ELR (cell line): ENCODE data around the gene ECI1.

Source experiments
- DNase-seq: peaks from one replicate; pipeline ENCODE4 v3.0.0-alpha.2; 2015; ENCODE audit warnings: low read depth

Gene ECI1

DNA sequence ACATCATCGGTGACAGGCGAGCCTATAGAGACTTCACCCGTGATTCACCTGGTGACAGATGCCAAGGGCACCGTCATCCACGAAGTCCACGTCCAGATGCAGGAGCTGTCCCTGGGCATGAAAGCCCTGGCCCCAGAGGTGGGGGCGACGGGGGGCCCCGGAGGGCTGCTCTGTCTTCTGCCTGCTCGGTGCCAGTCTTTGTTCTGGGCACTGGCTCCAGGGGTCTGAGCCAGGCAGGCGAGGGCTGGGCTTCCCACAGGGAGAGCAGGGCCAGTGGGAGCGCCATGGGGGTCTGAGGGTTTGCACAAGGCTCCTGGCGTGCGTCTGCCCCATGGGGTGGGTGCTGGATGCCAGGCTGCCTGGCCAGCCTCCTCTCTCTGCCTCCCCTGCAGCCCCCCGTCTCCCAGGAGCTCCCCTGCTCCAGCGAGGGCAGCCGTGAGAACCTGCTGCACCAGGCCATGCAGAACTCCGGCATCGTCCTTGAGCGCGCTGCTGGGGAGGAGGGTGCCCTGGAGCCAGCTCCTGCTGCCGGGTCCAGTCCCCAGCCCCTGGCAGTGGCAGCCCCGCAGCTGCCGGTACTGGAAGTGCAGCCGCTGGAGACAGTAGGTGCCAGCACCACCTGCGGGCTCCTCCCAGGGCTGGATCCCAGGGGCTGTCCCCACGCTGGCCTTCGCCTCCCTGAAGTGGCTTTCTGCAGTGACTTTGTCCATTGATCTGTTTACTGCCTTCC is 18.2 kb downstream of the ECI1 start:
- no peak for DNase-seq

DNA sequence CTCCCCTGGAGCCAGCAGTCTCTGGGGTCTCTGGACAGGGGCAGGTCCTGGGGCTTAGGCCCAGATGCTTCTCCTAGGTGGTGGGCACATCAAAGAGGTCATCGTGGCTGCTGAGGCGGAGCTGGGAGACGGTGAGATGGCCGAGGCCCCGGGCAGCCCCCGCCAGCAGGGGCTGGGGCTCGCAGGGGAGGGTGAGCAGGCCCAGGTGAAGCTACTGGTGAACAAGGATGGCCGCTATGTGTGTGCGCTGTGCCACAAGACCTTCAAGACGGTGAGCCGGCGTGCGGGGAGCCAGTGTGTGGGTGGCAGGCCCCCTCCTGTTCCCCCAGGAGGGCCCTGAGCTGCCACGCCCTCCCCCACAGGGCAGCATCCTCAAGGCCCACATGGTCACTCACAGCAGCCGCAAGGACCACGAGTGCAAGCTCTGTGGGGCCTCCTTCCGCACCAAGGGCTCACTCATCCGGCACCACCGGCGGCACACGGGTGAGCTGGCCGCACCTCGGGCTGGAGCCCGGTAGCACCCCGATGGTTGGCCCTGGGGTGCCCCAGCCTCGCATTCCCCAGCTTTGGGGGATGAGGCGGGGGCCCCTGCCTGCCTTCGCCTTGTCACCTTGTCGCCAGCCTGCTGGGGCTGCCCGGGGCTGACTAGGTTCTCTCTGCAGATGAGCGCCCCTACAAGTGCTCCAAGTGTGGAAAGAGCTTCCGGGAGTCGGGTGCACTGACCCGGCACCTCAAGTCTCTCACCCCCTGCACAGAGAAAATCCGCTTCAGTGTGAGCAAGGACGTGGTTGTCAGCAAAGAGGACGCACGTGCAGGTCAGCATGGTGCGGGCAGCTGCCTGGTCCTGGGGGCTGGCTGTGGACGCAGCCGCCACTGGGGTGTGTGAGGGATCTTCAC is 19.0 kb downstream of the ECI1 start:
- DNase-seq, result no peak

DNA sequence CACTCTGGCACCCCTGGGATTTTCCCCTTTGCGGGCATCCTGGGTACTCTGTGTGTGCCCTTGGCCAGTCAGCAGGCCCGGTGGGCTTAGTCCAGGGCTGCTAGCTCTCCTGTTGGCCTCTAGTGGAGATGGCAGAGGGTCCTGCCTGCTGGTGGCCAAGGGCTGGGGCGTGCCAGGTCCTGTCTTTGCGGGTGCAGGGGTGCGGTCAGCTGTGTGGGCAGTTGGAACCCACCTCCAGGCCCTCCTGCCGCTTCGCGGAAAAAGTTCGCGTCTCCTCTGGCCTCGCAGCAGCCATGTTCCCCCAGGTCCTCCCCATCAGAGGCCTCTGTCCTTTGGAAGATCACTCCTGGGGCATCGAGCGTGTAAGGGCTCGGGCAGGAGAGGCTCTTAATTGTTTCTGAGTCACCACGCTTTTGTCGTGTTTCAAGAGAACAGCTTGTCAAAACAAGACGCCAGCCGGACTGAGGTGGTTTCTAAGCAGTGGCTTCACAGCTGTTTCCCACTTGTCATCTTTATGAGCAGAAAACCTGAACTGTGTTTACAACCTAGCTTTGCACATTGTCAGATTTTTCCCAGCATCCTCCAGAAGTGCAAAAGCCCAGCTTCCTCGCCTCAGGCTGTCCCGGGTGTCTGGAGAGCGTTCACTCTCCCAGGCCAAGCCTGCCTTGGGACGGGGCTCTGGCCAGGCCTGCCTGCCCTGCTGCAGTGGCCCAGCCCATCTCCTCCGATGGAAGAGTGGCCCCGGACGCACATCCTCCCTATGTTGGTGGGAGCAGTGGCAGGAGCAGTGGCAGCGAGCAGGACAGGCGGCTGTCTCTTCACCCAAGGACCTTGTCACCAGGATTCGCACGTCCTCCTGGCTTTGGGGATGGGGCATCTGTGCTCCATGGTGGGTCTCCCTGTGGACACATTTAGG is 20.1 kb downstream of the ECI1 start:
- DNase-seq, result no peak

DNA sequence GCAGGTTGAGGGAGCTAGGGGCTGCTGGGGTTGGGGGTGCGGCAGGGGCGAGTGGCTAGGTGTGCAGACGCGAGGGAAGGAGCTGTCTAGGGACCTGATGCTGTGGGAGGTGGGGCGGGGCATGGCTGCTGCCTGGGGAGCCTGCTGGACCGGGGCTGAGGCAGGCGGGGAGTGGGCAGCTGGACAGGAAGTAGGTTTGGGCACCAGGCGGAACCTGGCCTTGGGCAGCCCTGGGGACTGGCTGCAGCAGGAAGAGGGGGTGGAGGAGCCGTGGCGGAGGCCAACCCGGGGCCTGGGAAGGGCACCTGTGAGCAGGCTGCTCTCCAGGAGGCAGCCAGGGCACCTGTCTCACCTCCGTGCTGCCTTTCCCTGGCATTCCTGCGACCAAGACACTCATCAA is 21.0 kb downstream of the ECI1 start:
- DNase-seq, result no peak

DNA sequence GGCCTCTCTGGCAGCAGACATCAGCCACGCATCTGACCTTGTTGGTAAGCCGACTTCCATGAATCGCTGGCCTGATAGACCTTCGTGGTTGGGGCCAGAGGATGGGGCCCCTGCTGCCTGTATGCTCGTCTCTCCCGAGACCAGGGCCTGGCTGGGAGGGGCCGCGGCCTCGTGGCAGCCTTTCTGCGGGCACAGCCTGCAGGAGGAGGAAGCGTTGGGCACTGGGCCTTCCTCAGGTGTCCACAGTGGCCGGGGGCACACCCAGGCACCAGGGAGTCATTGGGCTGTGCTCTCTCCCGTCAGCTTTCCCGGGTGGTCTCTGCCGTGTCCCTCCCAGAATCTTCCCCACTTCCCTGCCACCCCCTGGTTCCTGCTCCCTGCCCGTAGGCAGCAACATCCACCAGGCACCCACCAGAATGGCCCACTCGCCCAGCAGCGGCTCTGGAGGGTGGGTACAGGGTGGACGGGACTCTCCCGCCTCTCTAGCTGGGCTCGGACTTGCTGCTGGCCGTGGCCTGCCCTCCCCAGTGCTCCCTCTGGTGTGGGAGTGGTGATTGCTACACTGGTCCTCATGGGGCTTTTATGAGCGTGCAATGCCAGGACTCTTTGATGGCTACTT is 21.6 kb downstream of the ECI1 start:
- DNase-seq, result no peak

DNA sequence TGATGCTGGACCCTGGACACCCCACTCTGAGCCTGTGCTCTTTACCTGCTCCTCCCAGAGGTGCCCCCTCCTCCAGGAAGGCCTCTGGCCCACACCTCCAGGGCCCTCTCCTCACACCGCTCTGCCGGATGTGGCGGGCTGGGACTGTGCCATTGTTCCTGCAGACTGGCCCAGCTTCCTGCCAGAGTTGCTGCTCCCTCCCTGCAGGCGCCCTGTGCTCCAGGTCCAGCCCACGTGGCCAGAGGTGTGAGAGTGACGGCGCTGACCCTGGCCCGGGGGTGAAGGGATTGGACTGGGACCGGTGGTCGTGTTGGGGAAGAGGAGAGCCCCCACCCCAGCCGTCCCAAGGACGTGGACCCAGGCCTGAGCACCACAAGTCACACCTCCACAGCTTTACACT is 22.3 kb downstream of the ECI1 start:
- DNase-seq, result no peak

DNA sequence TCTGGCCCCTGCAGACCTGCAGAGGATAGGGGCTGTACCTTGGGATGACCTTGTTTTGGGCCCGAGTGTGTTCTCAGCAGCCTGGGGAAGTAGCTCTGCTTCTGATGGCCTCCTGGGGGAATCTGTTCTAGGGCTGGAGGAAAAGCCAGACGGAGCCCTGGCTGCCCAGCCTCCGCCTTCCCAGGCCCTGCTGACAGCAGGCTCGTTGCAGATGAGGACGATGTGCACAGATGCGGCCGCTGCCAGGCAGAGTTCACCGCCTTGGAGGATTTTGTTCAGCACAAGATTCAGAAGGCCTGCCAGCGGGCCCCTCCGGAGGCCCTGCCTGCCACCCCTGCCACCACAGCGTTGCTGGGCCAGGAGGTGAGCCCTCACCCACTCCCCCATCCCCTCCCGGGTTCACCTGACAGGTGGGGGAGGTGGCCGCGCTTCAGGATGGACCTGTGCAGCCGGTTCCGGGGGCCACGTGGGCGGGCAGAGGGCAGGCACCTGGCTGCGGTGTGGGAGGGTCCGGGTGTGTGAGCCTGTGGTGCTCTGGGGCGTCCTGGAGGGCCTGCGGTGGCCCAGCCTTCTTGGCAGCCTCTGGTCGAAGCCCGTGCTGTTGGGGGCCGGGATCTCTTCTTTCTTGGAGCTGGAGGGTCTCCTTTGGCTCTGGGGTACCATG is 23.1 kb downstream of the ECI1 start:
- no peak for DNase-seq

DNA sequence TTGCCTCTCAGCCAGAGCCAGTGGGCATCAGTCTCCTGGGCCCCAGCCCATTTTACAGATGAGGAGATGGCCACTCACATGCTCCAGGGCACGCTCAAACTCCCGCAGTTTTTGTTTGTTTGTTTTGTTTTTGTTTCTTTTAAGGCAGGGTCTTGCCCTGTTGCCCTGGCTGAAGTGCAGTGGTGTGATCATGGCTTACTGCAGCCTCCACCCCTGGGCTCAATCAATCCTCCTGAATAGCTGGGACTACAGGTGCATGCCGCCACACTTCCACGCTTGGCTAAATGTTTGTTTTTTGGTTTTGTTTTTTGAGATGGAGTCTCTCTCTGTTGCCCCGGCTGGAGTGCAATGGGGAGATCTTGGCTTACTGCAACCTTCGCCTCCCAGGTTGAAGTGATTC is 24.5 kb downstream of the ECI1 start:
- no peak for DNase-seq

DNA sequence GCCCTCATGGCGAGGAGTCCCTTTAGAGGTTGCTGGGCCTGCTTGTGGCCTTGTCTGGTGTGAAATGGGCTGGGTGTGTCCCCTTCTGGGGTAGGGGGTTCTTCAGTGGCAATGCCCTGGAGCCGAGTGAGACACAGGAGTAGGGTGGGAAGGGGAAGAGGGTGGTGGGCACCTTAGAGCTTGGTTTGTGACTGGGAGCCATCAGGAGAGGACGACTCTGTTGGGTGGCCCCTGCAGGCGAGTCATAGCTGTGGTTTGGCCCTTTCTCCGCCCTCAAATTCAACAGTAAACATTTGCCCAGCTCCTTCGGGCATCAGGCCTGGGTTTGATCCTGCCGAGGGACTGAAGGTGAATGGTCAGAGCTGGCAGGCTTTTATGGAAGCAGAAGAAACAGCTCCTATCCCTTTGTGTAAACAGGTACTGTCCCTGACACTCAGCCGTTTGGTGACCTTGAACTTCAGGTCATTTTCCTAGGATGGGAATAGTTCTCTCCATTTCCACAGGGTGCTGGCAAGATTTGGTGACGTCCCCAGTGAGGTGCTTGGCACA is 25.1 kb downstream of the ECI1 start:
- DNase-seq, result no peak

DNA sequence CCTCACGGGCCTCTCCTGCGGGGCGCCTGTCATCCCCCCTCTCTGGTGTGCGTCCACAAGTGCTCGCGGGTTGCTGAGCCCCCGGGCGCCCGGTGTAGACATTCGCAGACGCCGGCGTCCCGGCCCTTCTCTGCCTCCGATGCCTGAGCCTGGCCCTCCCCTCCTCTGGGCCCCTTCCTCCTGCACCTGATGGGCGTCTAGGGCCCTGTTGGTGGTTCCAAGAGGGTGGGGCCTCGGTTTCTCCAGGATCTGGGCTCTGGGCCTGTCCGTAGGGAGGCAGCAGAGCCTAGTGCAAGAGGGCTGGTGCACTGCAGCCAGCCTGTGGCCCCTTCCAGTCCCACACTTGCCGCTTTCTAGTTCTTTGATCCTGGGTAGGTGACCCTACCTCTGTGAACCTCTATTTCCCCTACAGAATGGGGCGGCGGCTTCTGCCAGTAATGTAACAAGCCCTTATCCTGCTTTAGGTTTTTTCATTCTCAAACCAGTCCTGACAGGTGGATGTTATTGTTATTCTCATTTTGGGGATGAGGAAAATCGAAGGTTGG is 27.4 kb downstream of the ECI1 start:
- peak; percentile 61 for DNase-seq

DNA sequence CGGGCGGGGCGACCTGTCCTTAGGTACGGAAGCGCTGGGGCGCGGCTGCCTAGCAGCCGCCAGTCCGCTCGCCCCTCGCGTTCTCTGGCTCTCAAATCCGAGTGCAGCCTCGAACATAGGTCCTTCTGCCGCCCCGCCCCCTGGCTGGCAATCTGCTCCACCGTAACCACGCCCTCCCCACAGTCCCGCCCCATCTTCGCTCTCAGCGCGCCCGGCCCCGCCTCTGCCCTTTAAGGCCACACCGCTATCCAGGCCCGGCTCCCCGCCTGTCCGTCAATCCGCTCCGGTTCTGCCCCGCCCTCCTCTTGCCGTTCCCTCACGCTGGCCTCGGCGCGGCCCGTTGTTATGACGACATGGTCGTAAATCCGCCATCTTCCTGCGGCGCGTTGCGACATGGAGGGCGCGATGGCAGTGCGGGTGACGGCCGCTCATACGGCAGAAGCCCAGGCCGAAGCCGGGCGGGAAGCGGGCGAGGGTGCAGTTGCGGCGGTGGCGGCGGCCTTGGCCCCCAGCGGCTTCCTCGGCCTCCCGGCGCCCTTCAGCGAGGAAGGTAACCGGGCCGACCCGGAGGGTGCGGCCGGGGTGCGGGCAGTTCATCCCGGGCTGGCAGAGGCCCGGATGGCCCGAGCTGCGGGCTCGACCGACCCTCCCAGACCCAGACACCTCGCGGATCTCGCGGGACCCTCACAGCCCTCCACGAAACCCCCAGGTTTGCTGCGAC is 28.0 kb downstream of the ECI1 start, which contains the start of gene E4F1:
TSS of gene E4F1 (plus strand) at position 371 of the 721 bp plus-strand sequence. CDS start at position 394, 23 bp downstream.
- peak; percentile 99 for DNase-seq

DNA sequence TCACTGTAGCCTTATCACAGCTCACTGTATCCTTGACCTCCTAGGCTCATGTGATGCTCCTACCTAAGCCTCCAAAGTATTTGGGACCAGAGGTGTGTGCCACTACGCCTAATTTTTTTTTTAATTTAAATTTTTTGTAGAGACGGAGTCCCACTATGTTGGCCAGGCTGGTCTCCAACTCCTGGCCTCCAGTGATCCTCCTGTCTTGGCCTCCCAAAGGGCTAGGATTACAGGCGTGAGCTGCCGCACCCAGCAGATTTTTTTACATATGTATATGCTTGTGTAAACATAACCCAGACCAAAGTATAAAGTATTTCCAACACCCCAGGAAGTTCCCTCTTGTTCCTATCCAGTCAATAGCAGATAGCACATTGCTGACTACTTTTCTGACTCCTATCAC is 35.1 kb downstream of the ECI1 start:
- DNase-seq, result no peak

DNA sequence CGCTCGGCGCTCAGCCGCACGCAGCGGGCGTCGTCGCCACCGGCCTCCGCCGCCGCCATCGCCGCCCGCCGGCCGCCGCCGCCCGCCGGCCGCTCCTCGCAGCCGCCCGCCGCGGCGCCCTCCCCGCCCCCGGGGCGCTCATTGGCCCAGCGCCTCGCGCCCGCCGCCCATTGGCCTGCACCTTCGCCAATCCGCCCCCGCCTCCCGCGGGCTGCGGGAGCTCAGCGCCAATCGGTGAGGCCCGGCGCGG is 36.7 kb downstream of the ECI1 start, which contains the start of gene PGP:
TSS of gene PGP (minus strand) at position 122 of the 250 bp plus-strand sequence. CDS start at position 59, 63 bp downstream.
- DNase-seq, result no peak

DNA sequence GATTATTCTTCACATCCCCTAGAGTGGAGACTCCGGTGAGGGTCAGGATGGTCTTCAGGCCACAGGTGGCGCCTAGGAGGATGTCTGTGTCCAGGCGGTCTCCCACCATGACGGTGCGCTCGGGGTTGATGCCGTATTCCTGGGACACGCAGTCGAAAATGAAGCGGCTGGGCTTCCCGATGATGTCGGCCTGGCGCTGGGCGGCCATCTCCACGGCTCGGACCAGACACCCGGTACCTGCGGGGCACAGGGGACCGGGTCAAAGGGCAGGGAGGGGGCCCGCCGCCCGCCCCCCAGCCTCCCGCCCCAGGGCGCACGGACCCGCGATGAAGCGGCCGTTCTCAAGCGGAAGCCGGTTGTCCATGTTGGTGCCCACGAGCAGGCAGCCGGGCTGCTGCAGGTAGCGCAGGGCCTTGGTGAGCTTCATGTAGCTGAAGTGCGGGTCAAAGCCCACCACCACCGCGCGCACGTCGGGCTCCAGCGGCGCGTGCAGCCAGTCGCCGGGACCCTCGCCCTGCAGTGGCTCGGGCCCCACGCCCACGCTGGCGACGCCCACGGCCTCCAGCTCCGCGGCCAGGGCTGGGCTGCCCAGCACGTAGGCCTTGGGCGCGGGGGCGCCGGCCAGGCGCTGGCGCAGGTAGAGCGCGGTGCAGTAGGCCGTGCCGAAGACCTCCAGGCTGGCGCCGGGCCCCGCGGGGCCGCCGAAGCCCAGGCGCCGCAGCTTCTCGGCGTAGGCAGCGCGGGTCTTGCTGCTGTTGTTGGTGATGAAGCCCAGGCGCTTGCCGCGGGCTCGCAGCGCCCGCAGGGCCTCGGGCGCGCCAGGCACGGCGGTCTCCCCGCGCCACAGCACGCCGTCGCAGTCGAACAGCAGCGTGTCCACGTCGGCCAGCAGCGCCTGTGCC is 37.3 kb downstream of the ECI1 start:
- peak; percentile 37 for DNase-seq

DNA sequence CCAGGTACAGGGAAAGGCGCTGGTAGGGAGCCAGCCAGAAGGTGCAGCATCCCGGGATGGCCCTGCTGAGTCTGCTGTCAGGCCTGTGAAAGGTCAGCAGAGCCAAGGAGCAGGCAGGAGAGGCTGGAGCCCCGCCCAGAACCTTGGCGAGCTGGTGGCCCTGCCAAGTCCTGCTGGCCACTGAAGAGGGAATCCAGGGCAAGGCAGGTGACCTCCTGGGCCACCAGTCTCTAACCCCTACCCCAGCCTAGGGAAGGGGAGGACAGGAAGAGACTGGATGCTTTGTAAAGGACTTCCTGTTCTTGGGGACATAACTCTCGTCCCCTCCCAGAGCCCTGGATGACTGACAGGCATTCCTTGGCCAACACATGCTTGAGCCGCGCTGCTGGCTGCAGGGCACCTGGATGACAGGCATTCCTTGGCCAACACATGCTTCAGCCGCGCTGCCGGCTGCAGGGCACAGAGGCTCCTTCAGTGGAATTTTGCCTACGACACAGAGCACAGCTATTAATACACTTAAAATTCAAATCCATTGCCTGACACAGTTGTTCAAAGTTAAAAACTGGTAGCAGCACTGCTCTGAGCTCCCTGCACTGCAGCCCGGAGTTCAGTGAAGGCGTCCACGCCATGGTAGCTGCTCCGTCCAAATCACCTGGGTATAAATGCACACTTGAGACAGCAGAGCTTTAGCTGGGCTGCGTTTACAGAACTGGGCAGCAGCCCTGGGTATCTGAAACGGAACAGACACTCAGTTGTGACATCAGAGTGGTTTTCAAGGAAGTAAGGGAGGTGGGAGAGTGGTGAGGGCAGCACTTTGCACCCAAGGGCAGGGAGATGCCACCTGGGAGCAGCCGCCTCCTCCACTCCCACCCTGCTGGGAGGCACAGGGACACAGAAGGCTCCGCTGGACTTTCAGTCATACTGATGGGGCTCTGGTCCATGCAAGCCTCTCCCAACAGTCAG is 38.7 kb downstream of the ECI1 start:
- no peak for DNase-seq

DNA sequence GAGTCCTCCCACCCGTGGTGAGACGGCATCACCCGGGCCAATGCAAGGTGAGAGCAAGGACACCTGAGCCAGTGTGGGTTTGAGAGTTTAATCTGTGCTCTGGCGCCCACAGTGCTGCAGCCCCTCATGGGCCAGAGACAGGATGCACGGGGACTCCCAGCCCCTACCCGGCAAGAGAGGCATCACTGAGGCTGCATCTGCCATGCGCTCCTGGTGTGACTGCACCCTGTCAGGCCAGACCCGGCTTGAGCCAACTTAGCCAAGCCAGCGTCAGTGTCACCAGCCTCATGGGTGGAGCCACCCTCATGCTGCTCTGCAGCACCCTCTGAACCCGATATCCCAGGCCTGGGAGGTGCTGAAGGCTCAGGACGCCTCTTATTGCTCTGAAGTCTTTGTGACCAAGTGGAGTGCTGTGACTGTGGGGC is 39.5 kb downstream of the ECI1 start:
- no peak for DNase-seq
